Glutamatergic neuron (in vitro differentiated cells): ENCODE measurements around the gene UTP4. TPM values are rescaled to one million over a fixed set of nuclear protein-coding genes. Genes with fewer than 3 reads are reported as not detected.

Experiments
- DNase-seq: peaks from one replicate; pipeline ENCODE4 v3.0.0; 2022
- H3K27ac Mint-ChIP-seq: one replicate; pipeline ENCODE4 v1.8.0; 2020; ENCODE audit warnings: mild to moderate bottlenecking, mixed read lengths, inconsistent platforms; ENCODE audit not compliant: unreplicated experiment
- H3K27me3 Mint-ChIP-seq: one replicate; pipeline ENCODE4 v1.8.0; 2020; ENCODE audit warnings: mild to moderate bottlenecking, moderate library complexity, mixed read lengths, inconsistent platforms; ENCODE audit not compliant: unreplicated experiment
- H3K36me3 Mint-ChIP-seq: one replicate; pipeline ENCODE4 v1.8.0; 2020; ENCODE audit warnings: mild to moderate bottlenecking, mixed read lengths, inconsistent platforms; ENCODE audit not compliant: unreplicated experiment
- H3K4me1 Mint-ChIP-seq: one replicate; pipeline ENCODE4 v1.8.0; 2020; ENCODE audit warnings: mild to moderate bottlenecking, low read depth, mixed read lengths, inconsistent platforms; ENCODE audit not compliant: unreplicated experiment
- H3K4me3 Mint-ChIP-seq: one replicate; pipeline ENCODE4 v1.8.0; 2020; ENCODE audit warnings: mild to moderate bottlenecking, mixed read lengths, inconsistent platforms; ENCODE audit not compliant: unreplicated experiment
- H3K9me3 Mint-ChIP-seq: one replicate; pipeline ENCODE4 v1.8.0; 2020; ENCODE audit warnings: mild to moderate bottlenecking, moderate library complexity, mixed read lengths, inconsistent platforms; ENCODE audit not compliant: unreplicated experiment
- CTCF ChIP-seq: fragments of 200-600 bp; sonication (generic); IDR thresholded peaks from one replicate; pipeline ENCODE4 v1.5.0; 2021; ENCODE audit not compliant: partially characterized antibody, unreplicated experiment
- total RNA-seq: library from RNA; stranded (reverse); fragmentation: NEBNext Ultra II Directional; extraction: Animal tissue kit (Norgen Biotek cat#: 25700); gene quantifications from one replicate; pipeline ENCODE4 v1.2.1, GENCODE V29; 2021; ENCODE audit not compliant: unreplicated experiment

UTP4 gene
- total RNA-seq, 1 donor from 2014 or later = 70.7 TPM

GRCh38 chr16:69095193-69095592, 37.3 kb upstream of the UTP4 start:
- H3K27ac Mint-ChIP-seq = no peak overlapping the region
- H3K27me3 Mint-ChIP-seq = peaks cover 1% of the 10 kb centered on the region
- H3K9me3 Mint-ChIP-seq = no peaks in the 10 kb centered on the region
- no peaks in the 10 kb centered on the region for H3K36me3 Mint-ChIP-seq
- DNase-seq = no peak
- no peaks in the 10 kb centered on the region for H3K4me1 Mint-ChIP-seq
- no peak for TF ChIP-seq CTCF
- no peak overlapping the region for H3K4me3 Mint-ChIP-seq

GRCh38 chr16:69100071-69100691, 32.3 kb upstream of the UTP4 start:
- no peak overlapping the region for H3K4me3 Mint-ChIP-seq
- H3K4me1 Mint-ChIP-seq = no peaks in the 10 kb centered on the region
- no peak for DNase-seq
- H3K27ac Mint-ChIP-seq = no peak overlapping the region
- no peak for TF ChIP-seq CTCF
- peaks cover under 1% of the 10 kb centered on the region for H3K27me3 Mint-ChIP-seq
- no peaks in the 10 kb centered on the region for H3K9me3 Mint-ChIP-seq
- H3K36me3 Mint-ChIP-seq = no peaks in the 10 kb centered on the region

- DNase-seq = peak; percentile 70
- Mint-ChIP-seq H3K36me3 (no peaks in the 10 kb centered on the region), H3K9me3 (peaks cover 3% of the 10 kb centered on the region), H3K27ac (no peak within 1 kb of the TSS), H3K4me1 (peaks cover 6% of the 10 kb centered on the region), H3K27me3 (peaks cover 14% of the 10 kb centered on the region), H3K4me3 (peak within 1 kb of the TSS; percentile 95)
- TF ChIP-seq CTCF = no peak
Observed at GRCh38 chr16:69105501-69106361, 26.7 kb upstream of the UTP4 start, which contains the start of gene HAS3. TSS of gene HAS3 (plus strand) at chr16:69105653. CDS start at chr16:69109396, 3,743 bp downstream.

GRCh38 chr16:69106491-69107315, 25.7 kb upstream of the UTP4 start:
- Mint-ChIP-seq H3K9me3 (peaks cover 3% of the 10 kb centered on the region), H3K36me3 (no peaks in the 10 kb centered on the region), H3K4me1 (peaks cover 6% of the 10 kb centered on the region), H3K27ac (no peak overlapping the region), H3K4me3 (peak overlapping the region; percentile 84), H3K27me3 (peaks cover 14% of the 10 kb centered on the region)
- no peak for TF ChIP-seq CTCF
- DNase-seq = peak; percentile 36
